Fibroblast of mammary gland (primary cell): ENCODE measurements around the gene CRYBG3.
A peak's percentile ranks its signal among the peaks of the same experiment; 100 is the strongest.

Source experiments
- DNase-seq: peaks from one replicate; pipeline ENCODE4 v3.0.0-alpha.2; 2010; ENCODE audit warnings: low read depth
- H3K4me3 ChIP-seq: 2 replicates; pipeline ENCODE4 v1.5.1; 2011; ENCODE audit warnings: low read depth, mild to moderate bottlenecking, low read length, moderate library complexity; ENCODE audit not compliant: control insufficient read depth
- TF ChIP-seq, protein P1 (sequence below): conservative IDR thresholded peaks from 2 replicates; pipeline ENCODE4 v1.5.1; 2011; ENCODE audit warnings: low read depth, low read length, inconsistent platforms; ENCODE audit not compliant: control insufficient read depth, insufficient read depth

CRYBG3 gene

DNA sequence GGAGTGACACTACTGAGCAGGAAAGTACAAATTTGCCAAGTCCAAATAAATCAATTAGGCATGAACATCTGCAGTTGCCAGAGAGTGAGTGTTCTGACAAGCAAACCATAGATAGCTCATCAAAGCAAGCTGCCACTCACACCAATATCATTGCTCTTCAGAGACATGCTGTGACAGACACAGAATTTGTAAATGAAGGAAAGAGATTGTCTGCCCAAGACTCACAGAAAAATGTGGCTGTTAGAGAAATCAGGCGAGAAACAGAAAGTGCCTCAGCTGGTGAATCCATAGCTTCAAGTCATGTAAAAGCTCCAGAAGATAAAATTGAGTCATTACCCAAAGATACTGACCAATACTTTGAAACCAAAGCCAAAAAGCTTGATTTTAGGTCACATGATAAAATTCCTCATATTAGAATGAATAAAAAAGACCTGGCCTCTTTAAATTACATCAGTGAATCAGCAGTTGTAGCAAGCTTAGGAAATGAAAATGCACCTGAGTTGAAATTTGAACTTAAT, 50.8 kb downstream of the CRYBG3 start:
- H3K4me3 ChIP-seq = no peak overlapping the region
- peak; percentile 53 for DNase-seq
- TF ChIP-seq, protein P1, sequence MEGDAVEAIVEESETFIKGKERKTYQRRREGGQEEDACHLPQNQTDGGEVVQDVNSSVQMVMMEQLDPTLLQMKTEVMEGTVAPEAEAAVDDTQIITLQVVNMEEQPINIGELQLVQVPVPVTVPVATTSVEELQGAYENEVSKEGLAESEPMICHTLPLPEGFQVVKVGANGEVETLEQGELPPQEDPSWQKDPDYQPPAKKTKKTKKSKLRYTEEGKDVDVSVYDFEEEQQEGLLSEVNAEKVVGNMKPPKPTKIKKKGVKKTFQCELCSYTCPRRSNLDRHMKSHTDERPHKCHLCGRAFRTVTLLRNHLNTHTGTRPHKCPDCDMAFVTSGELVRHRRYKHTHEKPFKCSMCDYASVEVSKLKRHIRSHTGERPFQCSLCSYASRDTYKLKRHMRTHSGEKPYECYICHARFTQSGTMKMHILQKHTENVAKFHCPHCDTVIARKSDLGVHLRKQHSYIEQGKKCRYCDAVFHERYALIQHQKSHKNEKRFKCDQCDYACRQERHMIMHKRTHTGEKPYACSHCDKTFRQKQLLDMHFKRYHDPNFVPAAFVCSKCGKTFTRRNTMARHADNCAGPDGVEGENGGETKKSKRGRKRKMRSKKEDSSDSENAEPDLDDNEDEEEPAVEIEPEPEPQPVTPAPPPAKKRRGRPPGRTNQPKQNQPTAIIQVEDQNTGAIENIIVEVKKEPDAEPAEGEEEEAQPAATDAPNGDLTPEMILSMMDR = no peak

DNA sequence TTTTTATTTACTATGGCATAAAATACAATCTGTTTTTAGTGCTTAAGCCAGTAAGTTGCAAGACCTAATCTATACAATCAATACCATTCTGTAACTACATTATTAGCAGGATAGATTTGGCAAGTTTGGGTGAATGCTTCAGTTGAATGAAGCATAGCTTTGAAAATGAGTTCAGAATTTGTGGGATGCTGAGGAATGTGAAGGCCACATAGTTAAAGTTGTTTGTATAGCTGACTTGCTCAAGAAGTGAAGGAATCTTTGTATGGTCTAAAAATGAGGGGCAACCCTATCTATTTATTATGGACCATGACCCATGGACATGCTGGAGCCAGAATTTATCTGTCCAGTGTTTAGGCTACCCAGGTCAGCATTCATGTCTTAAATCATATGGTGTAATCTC, 58.5 kb downstream of the CRYBG3 start:
- no peak for DNase-seq
- H3K4me3 ChIP-seq = no peak overlapping the region
- TF ChIP-seq, protein P1 = no peak

DNA sequence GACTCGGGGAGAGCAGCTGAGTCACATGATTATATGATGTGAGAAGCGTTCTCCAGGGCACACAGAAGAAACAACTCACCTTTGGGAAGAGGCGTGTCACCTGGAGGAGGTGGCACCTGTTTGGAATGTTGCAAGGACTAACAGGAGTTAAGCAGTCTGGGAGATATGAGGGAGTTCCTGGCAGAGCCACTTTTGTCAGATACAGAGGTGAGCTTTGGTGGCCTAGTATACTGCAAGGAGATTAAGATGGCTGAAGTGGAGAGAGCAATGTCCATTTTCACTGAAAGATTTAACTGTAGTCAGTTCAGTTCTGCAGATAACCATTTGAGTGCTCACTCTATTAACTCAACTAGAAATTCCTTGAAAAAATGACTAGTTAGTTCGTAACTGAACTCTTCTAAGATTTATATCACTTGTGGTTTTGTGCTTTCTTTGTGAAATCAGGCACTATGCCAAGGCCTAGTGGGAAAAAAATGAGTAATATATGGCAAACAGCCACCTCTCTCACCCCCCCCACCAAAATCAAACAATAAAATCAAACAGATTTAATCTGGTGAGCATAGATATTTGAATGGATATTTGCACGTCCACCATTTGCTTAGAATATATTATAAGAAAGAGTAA, 61.3 kb downstream of the CRYBG3 start:
- TF ChIP-seq, protein P1 = no peak
- H3K4me3 ChIP-seq = no peak overlapping the region
- DNase-seq = peak; percentile 77

DNA sequence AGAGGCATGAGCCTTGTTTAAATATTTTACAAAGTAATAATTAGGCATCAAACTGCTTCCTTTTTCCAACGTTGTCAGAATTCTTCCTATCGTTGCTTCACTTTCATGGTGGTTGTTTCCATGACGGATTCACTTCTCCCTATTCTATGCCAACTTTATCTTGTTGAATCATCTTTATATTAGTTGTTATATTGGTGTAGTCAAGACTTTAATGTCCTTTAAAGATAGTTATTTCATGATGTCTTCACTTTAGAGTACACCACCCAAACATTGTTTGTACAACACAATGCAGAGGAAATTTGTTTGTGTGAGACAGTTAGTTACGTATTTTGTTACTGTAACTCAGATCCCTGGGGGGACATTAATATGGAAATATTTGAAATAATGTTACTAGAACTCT, 61.9 kb downstream of the CRYBG3 start:
- peak; percentile 20 for DNase-seq
- TF ChIP-seq, protein P1 = no peak
- H3K4me3 ChIP-seq = no peak overlapping the region

DNA sequence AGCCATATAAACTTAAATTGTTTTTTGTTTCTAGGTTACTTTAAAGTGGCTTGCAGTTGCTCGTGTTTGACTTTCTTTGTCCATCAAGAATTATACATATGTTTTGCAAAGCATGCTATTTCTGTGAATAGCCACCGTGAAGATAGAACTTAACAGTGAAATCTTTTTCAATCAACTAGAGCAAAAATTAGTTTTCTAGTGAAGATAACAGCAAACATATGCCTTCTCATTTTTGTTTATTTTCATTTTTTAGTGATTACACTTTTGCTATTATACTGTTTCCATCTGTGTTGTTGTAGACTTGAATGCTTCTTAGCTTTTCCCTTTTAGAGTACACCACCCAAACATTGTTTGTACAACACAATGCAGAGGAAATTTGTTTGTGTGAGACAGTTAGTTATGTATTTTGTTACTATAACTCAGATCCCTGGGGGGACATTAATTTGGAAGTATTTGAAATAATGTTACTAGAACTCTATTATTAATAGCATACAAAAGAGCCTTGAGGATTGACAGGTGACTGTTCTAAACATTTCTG, 62.8 kb downstream of the CRYBG3 start:
- no peak for DNase-seq
- no peak overlapping the region for H3K4me3 ChIP-seq
- TF ChIP-seq, protein P1 = no peak

DNA sequence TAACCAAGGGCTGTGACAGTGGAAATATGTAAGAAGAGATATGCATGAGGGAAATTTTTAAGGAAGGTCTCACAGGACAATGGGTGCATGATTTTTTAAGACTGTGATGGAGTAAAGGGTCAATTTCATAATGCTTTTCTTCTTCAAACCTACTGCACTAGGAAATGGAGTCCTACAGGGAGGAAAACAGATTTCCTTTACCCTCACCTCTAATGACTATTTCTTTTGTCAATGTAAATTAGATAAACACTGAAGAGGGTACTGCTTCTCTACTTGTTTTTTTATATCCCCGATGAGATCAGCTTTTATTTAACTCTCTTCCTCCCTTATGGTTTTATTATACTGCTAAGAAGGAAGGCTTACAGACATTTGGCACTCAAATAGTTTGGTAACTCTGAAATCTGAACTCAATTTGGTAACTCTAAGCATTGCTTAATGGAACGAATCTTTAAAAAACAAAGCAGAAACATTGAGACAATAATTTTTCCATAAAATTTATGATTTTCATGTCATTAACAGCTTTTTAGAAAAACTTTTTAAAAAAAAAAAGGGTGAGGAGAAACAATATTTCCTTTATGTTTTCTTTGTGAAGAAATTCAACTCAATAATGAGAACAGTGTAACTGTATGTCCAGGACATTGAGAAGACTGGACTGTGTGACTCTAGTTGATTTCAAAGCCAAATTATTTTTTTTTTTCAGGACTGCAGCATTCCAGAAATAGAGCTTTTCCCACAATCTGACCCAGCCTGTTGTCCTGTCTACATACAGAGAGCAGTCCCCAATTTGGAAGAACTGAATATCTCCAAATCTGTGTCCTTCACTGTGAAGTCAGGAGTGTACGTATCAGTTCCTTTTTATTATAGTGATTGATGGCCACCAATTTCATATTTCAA, 64.4 kb downstream of the CRYBG3 start:
- DNase-seq = no peak
- no peak overlapping the region for H3K4me3 ChIP-seq
- TF ChIP-seq, protein P1 = no peak
